ENCODE results near the gene MRPL43. TPM values are rescaled to one million over a fixed set of nuclear protein-coding genes. Genes with fewer than 3 reads are reported as not detected.

The MRPL43 gene
- total RNA-seq, 1 donor from 2014 or later: 70.2 TPM

- no peak overlapping the region for H3K4me3 Mint-ChIP-seq
- TF ChIP-seq, protein P1, sequence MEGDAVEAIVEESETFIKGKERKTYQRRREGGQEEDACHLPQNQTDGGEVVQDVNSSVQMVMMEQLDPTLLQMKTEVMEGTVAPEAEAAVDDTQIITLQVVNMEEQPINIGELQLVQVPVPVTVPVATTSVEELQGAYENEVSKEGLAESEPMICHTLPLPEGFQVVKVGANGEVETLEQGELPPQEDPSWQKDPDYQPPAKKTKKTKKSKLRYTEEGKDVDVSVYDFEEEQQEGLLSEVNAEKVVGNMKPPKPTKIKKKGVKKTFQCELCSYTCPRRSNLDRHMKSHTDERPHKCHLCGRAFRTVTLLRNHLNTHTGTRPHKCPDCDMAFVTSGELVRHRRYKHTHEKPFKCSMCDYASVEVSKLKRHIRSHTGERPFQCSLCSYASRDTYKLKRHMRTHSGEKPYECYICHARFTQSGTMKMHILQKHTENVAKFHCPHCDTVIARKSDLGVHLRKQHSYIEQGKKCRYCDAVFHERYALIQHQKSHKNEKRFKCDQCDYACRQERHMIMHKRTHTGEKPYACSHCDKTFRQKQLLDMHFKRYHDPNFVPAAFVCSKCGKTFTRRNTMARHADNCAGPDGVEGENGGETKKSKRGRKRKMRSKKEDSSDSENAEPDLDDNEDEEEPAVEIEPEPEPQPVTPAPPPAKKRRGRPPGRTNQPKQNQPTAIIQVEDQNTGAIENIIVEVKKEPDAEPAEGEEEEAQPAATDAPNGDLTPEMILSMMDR (IDR thresholded peaks at IDR 0.05; ENCODE audit: unreplicated experiment): no peak
- H3K36me3 Mint-ChIP-seq: peaks cover 6% of the 10 kb centered on the region
- no peaks in the 10 kb centered on the region for H3K9me3 Mint-ChIP-seq
- H3K4me1 Mint-ChIP-seq: peaks cover 25% of the 10 kb centered on the region
- no peaks in the 10 kb centered on the region for H3K27me3 Mint-ChIP-seq (ENCODE audit: low read depth)
- no peak overlapping the region for H3K27ac Mint-ChIP-seq
- no peak for DNase-seq (ENCODE audit: low spot score in 2 of 2, unreplicated experiment in 2 of 2)
These were observed 15.2 kb upstream of the MRPL43 start for GRCh38 chr10:101002456-101002855.

DNA sequence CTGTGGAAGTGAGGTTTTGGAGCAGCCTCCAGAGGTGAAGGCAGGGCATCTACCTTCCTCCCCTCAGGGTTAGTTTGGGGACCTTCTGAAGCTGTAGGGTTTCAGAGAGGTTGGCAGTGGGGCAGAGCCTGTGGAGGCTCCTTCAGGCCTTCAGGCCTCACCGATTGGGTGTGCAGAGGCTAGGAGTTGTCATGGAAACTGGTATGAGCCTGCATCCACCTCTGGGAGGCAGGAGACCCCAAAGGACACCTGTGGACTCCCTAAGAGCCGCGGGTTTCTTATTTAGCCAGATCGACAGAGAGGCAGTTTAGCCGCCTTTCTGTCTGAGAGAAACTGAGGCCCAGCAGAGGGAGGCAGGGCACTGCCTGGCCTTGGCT lies 14.3 kb upstream of the MRPL43 start:
- Mint-ChIP-seq H3K9me3 (no peaks in the 10 kb centered on the region), H3K36me3 (peaks cover 6% of the 10 kb centered on the region), H3K27ac (peak overlapping the region; percentile 92), H3K4me1 (peaks cover 26% of the 10 kb centered on the region), H3K4me3 (peak overlapping the region; percentile 73), H3K27me3 (ENCODE audit: low read depth) (no peaks in the 10 kb centered on the region)
- no peak for DNase-seq (ENCODE audit: low spot score in 2 of 2, unreplicated experiment in 2 of 2)
- TF ChIP-seq, protein P1 (IDR thresholded peaks at IDR 0.05; ENCODE audit: unreplicated experiment): no peak

- DNase-seq (ENCODE audit: low spot score in 2 of 2, unreplicated experiment in 2 of 2): no peak
- no peaks in the 10 kb centered on the region for H3K9me3 Mint-ChIP-seq
- no peaks in the 10 kb centered on the region for H3K27me3 Mint-ChIP-seq (ENCODE audit: low read depth)
- peaks cover 6% of the 10 kb centered on the region for H3K36me3 Mint-ChIP-seq
- peak overlapping the region; percentile 92 for H3K27ac Mint-ChIP-seq
- H3K4me1 Mint-ChIP-seq: peaks cover 32% of the 10 kb centered on the region
- H3K4me3 Mint-ChIP-seq: peak overlapping the region; percentile 73
- TF ChIP-seq, protein P1 (IDR thresholded peaks at IDR 0.05; ENCODE audit: unreplicated experiment): no peak
These were observed 13.8 kb upstream of the MRPL43 start for GRCh38 chr10:101000915-101001658.

DNA sequence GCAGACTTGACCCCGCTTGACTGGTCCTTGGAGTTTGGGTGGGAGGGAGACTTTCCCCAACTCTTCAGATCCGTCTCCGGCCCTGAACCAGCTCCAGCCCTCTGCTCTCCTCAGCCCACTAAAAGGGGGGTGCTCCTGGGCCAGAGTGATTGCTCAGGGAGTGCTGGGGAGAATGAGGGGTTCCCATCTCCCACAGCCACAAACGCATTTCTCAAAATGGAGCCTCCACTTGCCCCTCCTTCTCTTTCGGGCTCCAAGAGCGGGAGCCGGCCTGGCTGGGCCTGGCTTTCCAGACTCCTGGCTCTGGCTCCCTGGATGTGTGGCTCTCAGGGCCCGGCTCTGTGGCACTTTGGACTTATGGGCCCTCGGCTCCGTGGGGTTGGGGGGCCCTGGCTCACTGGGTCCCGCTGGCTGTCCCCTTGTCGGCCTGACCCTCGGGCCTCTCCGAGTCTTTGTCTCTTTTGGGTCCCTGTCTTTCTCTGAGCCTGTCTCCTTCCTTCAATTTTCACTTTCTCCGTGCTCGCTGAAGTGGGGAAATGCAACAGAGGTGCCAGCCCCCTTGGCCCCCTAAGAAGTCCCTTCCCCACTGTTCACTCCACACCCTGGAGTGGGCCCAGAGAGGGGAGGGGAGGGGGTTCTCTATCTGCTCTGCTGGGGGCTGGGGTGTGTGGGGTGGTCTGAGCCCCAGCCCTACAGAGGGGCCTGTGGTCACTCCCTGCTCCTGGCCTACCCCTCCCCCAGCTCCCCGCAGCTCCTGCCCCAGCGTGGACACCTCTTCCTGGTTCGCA lies 13.0 kb upstream of the MRPL43 start:
- Mint-ChIP-seq H3K4me1 (peaks cover 39% of the 10 kb centered on the region), H3K27ac (peak overlapping the region; percentile 92), H3K9me3 (no peaks in the 10 kb centered on the region), H3K4me3 (peak overlapping the region; percentile 73), H3K36me3 (peaks cover 5% of the 10 kb centered on the region), H3K27me3 (ENCODE audit: low read depth) (no peaks in the 10 kb centered on the region)
- DNase-seq (ENCODE audit: low spot score in 2 of 2, unreplicated experiment in 2 of 2): peak in 1 of 2 experiments; percentile 65
- TF ChIP-seq, protein P1 (IDR thresholded peaks at IDR 0.05; ENCODE audit: unreplicated experiment): no peak

DNA sequence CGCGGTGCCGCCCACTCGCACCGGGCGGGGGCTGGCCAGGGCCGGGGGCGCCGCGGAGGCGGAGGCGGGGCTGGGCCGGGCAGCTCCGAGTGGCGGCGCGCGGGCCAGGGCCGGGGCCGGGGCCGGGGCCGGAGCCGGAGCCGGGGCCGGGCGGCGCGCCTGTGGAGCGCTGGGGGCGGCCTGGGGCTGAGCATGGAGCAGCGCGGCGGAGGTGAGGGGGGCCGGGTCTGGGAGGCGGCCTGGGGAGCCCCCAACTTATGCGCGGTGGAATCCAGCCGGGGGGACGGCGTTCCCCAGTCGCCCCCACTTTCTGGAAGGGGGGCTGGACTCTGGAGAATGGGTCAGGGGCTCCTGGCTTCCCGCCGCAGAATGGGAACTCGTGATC lies 12.4 kb upstream of the MRPL43 start, which contains the start of gene LZTS2:
Gene LZTS2 (plus strand): TSS at position 67 of the 385 bp plus-strand sequence. CDS start 2,731 bp downstream, outside the sequence.
- H3K27me3 Mint-ChIP-seq (ENCODE audit: low read depth): no peaks in the 10 kb centered on the region
- no peak for DNase-seq (ENCODE audit: low spot score in 2 of 2, unreplicated experiment in 2 of 2)
- peak within 1 kb of the TSS; percentile 98 for H3K27ac Mint-ChIP-seq
- TF ChIP-seq, protein P1 (IDR thresholded peaks at IDR 0.05; ENCODE audit: unreplicated experiment): no peak
- H3K4me1 Mint-ChIP-seq: peaks cover 45% of the 10 kb centered on the region
- peaks cover 2% of the 10 kb centered on the region for H3K36me3 Mint-ChIP-seq
- no peaks in the 10 kb centered on the region for H3K9me3 Mint-ChIP-seq
- H3K4me3 Mint-ChIP-seq: peak within 1 kb of the TSS; percentile 84

Data from mesothelial cell of epicardium (in vitro differentiated cells).